Fibroblast of skin of back (primary cell): ENCODE data around the gene NUP50.

Experiments used
- DNase-seq: peaks from one replicate; pipeline ENCODE4 v3.0.0-alpha.2; 2013

Gene NUP50

GRCh38 chr22:45230026-45230721 is 66.4 kb downstream of the NUP50 start:
- no peak for DNase-seq

- DNase-seq, result no peak
Observed at GRCh38 chr22:45231293-45231692, 67.6 kb downstream of the NUP50 start.

GRCh38 chr22:45233386-45233785 is 69.7 kb downstream of the NUP50 start:
- DNase-seq, result no peak

- no peak for DNase-seq
Observed at GRCh38 chr22:45233827-45234226, 70.1 kb downstream of the NUP50 start.

- no peak for DNase-seq
Observed at GRCh38 chr22:45235101-45235777, 71.5 kb downstream of the NUP50 start.

GRCh38 chr22:45235851-45236342 is 72.2 kb downstream of the NUP50 start:
- no peak for DNase-seq

- DNase-seq, result no peak
Observed at GRCh38 chr22:45237065-45237990, 73.6 kb downstream of the NUP50 start.
